Natural killer cell treated with Interleukin-12 subunit alpha and Interleukin-12 subunit beta and Interleukin-15 and Interleukin-18, amount 100 ng/mL, for 72 hours (primary cell): ENCODE measurements around the gene DHRS7. TPM values are rescaled to one million over a fixed set of nuclear protein-coding genes. Genes with fewer than 3 reads are reported as not detected.
A peak's percentile ranks its signal among the peaks of the same experiment; 100 is the strongest.

Experiments
- ATAC-seq, 2 donors: fragments of 150-1000 bp; cut with Tn5 transposase in 1 of 2; sonication (Bioruptor Pico), chemical (Tn5 transposase) in 1 of 2; 2 replicates each; pipeline ENCODE4 v1.10.0; 2021
- DNase-seq: peaks from one replicate; pipeline ENCODE4 v3.0.0; 2022; ENCODE audit warnings: low spot score
- H3K27ac Mint-ChIP-seq, 2 donors: 1 replicate in 1 of 2; 2 replicates in 1 of 2; pipeline ENCODE4 v1.8.0; 2022; ENCODE audit warnings: mixed read lengths in 2 of 2, mild to moderate bottlenecking in 1 of 2, moderate library complexity in 1 of 2
- H3K27me3 Mint-ChIP-seq, 2 donors: 1 replicate in 1 of 2; 2 replicates in 1 of 2; pipeline ENCODE4 v1.8.0; 2022; ENCODE audit warnings: mixed read lengths in 2 of 2
- H3K36me3 Mint-ChIP-seq: one replicate; pipeline ENCODE4 v1.8.0; 2022; ENCODE audit warnings: mixed read lengths
- H3K4me1 Mint-ChIP-seq, 2 donors: 1 replicate in 1 of 2; 2 replicates in 1 of 2; pipeline ENCODE4 v1.8.0; 2022; ENCODE audit warnings: low read depth in 2 of 2, mixed read lengths in 2 of 2, mild to moderate bottlenecking in 1 of 2
- H3K4me3 Mint-ChIP-seq: one replicate; pipeline ENCODE4 v1.8.0; 2022; ENCODE audit warnings: mixed read lengths
- H3K9me3 Mint-ChIP-seq: 2 replicates; pipeline ENCODE4 v1.8.0; 2022; ENCODE audit warnings: mixed read lengths
- total RNA-seq, 2 donors: library from RNA; stranded (reverse); gene quantifications; one replicate each; pipeline ENCODE4 v1.2.3, GENCODE V29; 2022

DHRS7 gene, protein sequence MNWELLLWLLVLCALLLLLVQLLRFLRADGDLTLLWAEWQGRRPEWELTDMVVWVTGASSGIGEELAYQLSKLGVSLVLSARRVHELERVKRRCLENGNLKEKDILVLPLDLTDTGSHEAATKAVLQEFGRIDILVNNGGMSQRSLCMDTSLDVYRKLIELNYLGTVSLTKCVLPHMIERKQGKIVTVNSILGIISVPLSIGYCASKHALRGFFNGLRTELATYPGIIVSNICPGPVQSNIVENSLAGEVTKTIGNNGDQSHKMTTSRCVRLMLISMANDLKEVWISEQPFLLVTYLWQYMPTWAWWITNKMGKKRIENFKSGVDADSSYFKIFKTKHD
- 100 to 1,000 TPM in 1 of 2 donors, 10 to 100 TPM in 1; 59.0 to 105 TPM for total RNA-seq

GRCh38 chr14:60164712-60165546 is at the start of gene DHRS7:
Gene DHRS7 (minus strand): TSS chr14:60165398. CDS start chr14:60165309, 89 bp downstream.
- Mint-ChIP-seq H3K36me3 (no peaks in the 10 kb centered on the region), H3K9me3 (no peaks in the 10 kb centered on the region), H3K27ac (peak within 1 kb of the TSS; percentile 98 to 99), H3K4me3 (peak within 1 kb of the TSS; percentile 89), H3K27me3 (no peaks in the 10 kb centered on the region), H3K4me1 (peaks cover 30 to 40% of the 10 kb centered on the region in 2 donors)
- DNase-seq, result peak; percentile 91
- peak; percentile 98 for ATAC-seq

GRCh38 chr14:60214415-60215126 is 49.4 kb upstream of the DHRS7 start:
- Mint-ChIP-seq H3K27me3 (peaks cover 13 to 30% of the 10 kb centered on the region in 2 donors), H3K4me1 (no peaks in the 10 kb centered on the region), H3K4me3 (no peak overlapping the region), H3K36me3 (no peaks in the 10 kb centered on the region), H3K9me3 (no peaks in the 10 kb centered on the region), H3K27ac (no peak overlapping the region)
- no peak for ATAC-seq
- DNase-seq, result no peak

DNA sequence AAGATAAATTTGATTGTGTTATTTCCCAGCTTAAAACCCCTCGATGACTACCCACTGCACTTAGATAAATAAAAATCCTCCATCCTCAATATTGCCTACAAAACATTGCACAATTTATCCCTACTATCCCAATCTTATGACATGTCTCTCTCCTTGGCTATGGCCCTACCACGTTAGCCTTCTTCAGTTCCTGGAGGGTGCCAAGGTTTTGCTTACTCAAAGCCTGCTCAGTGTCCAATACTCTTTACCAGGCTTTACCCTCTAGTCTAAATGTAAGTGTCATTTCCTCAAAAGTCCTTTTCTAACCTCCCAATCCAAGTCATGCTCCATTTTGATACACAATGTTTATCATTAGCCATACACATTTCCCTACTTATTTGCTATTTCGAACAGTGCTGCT is 48.8 kb upstream of the DHRS7 start:
- H3K36me3 Mint-ChIP-seq, result no peaks in the 10 kb centered on the region
- H3K27me3 Mint-ChIP-seq, result peaks cover 19 to 36% of the 10 kb centered on the region in 2 donors
- H3K9me3 Mint-ChIP-seq, result peaks cover 4% of the 10 kb centered on the region
- H3K27ac Mint-ChIP-seq, result no peak overlapping the region
- ATAC-seq (no peak), DNase-seq (no peak)
- H3K4me3 Mint-ChIP-seq, result no peak overlapping the region
- H3K4me1 Mint-ChIP-seq, result no peaks in the 10 kb centered on the region

GRCh38 chr14:60212503-60213371 is 47.5 kb upstream of the DHRS7 start:
- H3K9me3 Mint-ChIP-seq, result peaks cover 4% of the 10 kb centered on the region
- DNase-seq, result no peak
- no peak for ATAC-seq
- no peak overlapping the region for H3K4me3 Mint-ChIP-seq
- H3K36me3 Mint-ChIP-seq, result no peaks in the 10 kb centered on the region
- H3K27ac Mint-ChIP-seq, result no peak overlapping the region
- peaks cover 22 to 37% of the 10 kb centered on the region in 2 donors for H3K27me3 Mint-ChIP-seq
- H3K4me1 Mint-ChIP-seq, result no peaks in the 10 kb centered on the region

- H3K9me3 Mint-ChIP-seq, result peaks cover 4% of the 10 kb centered on the region
- H3K4me3 Mint-ChIP-seq, result no peak overlapping the region
- no peak for DNase-seq
- no peak overlapping the region for H3K27ac Mint-ChIP-seq
- ATAC-seq, result no peak
- H3K27me3 Mint-ChIP-seq, result peaks cover 29 to 48% of the 10 kb centered on the region in 2 donors
- no peaks in the 10 kb centered on the region for H3K4me1 Mint-ChIP-seq
- no peaks in the 10 kb centered on the region for H3K36me3 Mint-ChIP-seq
Measured at GRCh38 chr14:60211153-60211552, 46.0 kb upstream of the DHRS7 start.

- H3K27ac Mint-ChIP-seq, result no peak overlapping the region
- ATAC-seq (no peak), DNase-seq (no peak)
- H3K27me3 Mint-ChIP-seq, result peaks cover 33 to 53% of the 10 kb centered on the region in 2 donors
- H3K36me3 Mint-ChIP-seq, result no peaks in the 10 kb centered on the region
- peaks cover 4% of the 10 kb centered on the region for H3K9me3 Mint-ChIP-seq
- H3K4me3 Mint-ChIP-seq, result no peak overlapping the region
- no peaks in the 10 kb centered on the region for H3K4me1 Mint-ChIP-seq
Measured at GRCh38 chr14:60210703-60211102, 45.5 kb upstream of the DHRS7 start.

GRCh38 chr14:60206837-60207533 is 41.8 kb upstream of the DHRS7 start:
- H3K36me3 Mint-ChIP-seq, result no peaks in the 10 kb centered on the region
- ATAC-seq (peak; percentile 48 to 57), DNase-seq (no peak)
- H3K9me3 Mint-ChIP-seq, result peaks cover 4% of the 10 kb centered on the region
- peaks cover 40 to 58% of the 10 kb centered on the region in 2 donors for H3K27me3 Mint-ChIP-seq
- no peak overlapping the region for H3K4me3 Mint-ChIP-seq
- H3K27ac Mint-ChIP-seq, result no peak overlapping the region
- no peaks in the 10 kb centered on the region for H3K4me1 Mint-ChIP-seq

DNA sequence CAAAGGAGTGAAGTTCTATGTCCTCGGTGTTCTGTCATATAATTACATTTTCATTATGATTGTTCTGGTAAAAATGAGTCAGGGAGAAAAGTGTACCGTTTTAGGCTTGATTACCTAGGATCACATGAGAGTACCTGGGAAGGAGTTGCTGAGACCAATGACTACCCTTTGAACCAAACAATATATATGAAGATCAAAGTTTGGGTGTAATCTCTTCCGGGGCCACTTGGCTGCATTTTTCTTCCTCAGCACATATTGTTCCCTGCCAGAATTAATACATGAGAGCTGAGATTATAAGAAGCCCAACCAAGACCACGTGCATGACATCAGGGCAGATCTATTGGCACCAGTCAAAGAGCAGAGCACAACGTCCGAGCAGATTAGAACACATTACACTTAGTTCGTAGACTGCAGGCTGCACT is 41.1 kb upstream of the DHRS7 start:
- no peak for DNase-seq
- Mint-ChIP-seq H3K36me3 (peaks cover 3% of the 10 kb centered on the region), H3K4me1 (no peaks in the 10 kb centered on the region), H3K27ac (no peak overlapping the region), H3K27me3 (peaks cover 44 to 61% of the 10 kb centered on the region in 2 donors), H3K9me3 (peaks cover 4% of the 10 kb centered on the region), H3K4me3 (no peak overlapping the region)
- no peak for ATAC-seq

GRCh38 chr14:60204843-60205774 is 39.9 kb upstream of the DHRS7 start:
- ATAC-seq, result peak in 1 of 2 donors; percentile 44
- Mint-ChIP-seq H3K36me3 (peaks cover 5% of the 10 kb centered on the region), H3K4me3 (no peak overlapping the region), H3K4me1 (no peaks in the 10 kb centered on the region), H3K9me3 (peaks cover 4% of the 10 kb centered on the region), H3K27me3 (peaks cover 42 to 57% of the 10 kb centered on the region in 2 donors), H3K27ac (no peak overlapping the region)
- DNase-seq, result no peak

DNA sequence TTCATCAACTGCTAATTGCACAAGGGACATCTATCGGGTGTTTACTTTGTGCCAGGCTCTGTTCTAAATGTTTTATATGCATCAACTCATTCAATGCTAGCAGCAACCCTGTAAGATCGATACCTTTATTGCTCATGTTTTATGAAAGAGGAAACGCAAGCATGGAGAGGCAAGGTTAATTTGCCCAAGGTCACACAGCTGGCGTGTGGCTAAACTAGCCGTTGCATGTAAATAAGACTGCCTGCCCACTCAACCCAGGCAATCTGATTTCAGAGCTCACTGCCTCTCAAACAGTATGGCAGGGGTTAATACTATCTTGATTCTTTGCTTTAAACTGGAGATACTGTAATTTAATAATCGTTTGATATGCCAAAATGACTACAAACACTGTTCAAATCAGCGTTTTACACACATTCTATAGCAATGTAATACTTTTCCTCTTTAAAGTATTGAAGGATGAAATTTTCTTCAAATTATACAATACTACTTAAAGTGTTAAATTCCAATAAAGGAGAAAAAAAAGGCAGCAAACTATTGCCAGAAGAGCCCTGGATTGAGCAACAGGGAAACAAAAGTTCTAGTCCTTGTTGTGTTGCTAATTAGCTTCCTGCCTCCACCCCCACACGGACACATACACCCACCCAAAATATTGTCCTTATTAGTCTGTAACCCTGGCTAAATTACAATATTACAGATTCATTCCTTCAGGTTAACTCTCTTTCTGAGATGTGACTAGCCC is 39.1 kb upstream of the DHRS7 start:
- Mint-ChIP-seq H3K4me3 (no peak overlapping the region), H3K27ac (no peak overlapping the region), H3K36me3 (peaks cover 12% of the 10 kb centered on the region), H3K4me1 (no peaks in the 10 kb centered on the region), H3K27me3 (peaks cover 38 to 54% of the 10 kb centered on the region in 2 donors), H3K9me3 (peaks cover 4% of the 10 kb centered on the region)
- DNase-seq, result no peak
- no peak for ATAC-seq

GRCh38 chr14:60199321-60199720 is 34.1 kb upstream of the DHRS7 start:
- H3K27me3 Mint-ChIP-seq, result peaks cover 16 to 29% of the 10 kb centered on the region in 2 donors
- ATAC-seq, result no peak
- no peak overlapping the region for H3K27ac Mint-ChIP-seq
- no peak overlapping the region for H3K4me3 Mint-ChIP-seq
- H3K9me3 Mint-ChIP-seq, result peaks cover 7% of the 10 kb centered on the region
- peaks cover 0 to 8% of the 10 kb centered on the region in 2 donors for H3K4me1 Mint-ChIP-seq
- peaks cover 18% of the 10 kb centered on the region for H3K36me3 Mint-ChIP-seq
- DNase-seq, result no peak
